GM21825 (cell line): ENCODE results near the gene SBNO2.

ENCODE experiments used
- ATAC-seq: cut with Tn5 transposase; IDR thresholded peaks from one replicate; pipeline ENCODE4 v1.9.1; 2021; ENCODE audit warnings: mild to moderate bottlenecking, moderate library complexity; ENCODE audit not compliant: unreplicated experiment

The SBNO2 gene

DNA sequence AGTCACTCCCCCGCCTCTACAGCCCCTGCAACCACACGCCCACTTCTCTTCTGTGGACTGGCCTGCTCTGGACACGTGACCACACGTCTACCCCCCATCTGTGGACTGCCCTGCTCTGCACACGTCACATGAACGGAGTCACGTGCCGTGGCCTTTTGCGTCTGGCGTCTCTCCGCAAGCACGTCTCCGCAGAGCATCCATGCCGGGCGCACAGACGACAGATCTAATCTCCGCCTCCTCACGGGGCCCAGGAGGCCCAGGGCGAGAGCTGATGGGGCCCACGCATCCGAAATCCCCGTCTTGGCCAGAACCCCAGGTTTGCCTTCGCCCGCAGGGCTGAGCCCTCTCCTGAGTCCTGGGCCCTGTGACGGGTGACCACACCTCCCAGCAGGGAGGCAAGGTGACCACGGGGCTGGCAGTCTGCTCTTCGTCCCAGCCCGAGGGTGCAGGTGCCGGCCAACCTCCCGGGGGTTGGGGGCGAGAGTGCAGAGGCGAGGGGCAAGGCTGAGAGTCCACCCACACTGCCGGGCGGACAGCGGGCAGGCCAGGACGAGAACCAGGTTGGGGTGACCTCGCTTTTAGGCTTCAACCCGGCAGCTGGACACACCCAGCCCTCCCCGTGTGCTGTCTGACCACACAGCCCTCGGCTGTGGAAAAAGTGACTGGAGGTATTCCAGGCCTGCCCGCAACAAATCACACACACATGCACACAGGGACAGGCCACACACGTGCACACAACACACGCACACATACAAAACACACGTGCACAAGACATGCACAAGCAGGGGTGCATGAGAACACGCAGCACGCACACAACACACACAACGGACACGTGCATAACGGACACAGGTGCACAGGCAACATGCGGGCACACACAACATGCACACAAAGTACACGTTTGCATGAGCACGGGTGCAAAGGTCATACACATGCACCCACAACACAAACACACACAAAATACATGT, 3.9 kb downstream of the SBNO2 start:
- ATAC-seq: no peak

DNA sequence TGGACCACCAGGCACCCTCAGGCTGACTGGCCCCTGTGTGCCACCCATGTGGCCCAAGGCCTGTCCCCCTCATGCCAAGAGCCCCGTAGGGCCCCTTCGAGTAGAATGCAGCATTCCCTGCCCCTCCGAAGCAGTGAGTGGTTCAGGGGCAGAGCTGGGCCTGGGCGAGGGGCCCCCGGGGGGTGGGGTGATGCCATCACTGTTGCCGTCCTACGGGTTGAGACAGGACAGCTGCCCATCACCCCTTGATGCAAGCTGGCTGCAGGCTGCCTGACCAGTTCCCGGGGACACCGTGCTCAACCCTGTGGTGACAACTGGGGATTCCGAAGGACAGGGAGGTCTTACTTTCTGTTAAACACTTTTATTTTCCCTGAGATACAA, 4.7 kb downstream of the SBNO2 start:
- ATAC-seq: no peak

DNA sequence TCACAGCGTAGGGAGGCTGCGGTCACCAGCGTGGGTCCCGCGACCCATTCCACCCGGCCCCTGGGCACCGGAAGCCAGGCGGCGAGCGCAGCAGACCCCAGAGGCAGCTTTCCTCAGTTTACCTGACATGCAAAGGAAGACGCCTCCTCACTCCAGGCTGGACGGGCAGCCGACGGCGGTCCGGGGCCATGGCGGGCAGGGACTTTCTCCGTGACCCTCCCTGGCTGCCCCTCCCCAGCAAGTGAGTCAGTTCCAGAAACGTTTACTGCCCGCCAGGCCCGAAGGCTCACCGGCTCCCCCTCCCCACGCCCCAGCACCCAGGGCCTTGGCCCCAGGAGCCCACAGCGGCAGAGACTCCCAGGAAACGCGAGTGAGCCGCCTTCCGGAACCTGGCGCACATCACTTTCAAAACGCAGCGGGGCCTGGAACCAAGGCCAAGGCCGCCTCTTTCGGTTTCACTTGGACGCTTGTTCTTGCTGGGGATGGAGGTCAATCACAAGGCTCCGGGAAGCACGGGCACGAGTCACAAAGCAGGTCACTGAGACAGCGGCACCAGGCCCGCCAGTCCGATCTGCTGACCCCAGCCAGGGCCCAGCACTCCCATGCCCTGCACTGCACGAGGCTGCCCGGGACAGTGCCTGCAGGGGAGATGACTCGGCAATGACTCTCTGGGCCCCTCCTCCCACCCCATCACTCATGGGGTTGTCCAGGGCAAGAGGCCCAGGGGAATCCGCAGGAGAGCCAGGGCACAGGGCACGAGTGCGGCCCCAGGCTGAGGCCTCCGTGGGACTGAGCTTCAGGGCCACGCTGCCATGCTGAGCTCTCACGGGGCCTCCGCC, 5.3 kb downstream of the SBNO2 start:
- no peak for ATAC-seq

DNA sequence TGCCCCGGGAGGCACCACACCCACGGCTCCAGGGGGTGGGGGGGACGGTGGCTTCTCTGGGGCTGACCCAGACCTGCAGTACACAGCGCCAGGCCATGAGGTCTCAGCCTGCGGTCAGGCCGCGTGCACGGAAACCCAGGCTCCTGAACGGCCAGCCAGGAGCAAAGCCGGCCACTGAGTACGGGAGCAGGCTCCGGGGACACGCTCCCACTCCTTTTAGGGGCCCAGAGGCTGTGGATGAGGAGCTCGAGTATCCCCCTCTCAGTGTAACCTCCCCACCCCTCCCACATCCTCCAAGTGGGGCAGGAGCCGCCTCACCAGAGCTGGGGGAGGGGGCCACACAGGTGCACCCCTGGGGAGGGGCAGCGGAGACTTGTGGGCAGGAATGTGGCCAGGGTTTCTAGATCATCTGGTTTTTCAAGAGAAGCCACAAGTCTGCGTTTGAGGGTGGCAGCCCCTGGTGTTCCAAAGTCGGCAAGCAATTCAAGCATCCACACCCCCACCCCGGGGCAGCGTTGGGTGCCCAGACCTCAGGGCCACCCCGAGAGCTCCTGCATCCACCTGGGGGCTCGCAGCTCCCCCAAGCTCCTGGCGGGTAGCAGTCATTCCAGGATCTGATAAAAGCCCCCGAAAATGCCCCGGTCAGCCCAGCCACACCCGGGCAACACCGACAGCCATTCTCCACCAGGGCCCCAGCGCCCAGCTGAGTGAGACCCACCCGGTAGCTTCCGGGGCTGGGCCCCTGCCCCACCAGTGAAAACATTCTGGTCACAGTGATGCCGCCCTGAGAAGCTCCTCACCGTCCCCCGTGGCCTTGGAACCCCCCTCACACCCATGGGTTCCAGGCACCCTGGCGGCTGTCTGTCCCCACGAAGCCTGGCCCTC, 6.1 kb downstream of the SBNO2 start:
- no peak for ATAC-seq

DNA sequence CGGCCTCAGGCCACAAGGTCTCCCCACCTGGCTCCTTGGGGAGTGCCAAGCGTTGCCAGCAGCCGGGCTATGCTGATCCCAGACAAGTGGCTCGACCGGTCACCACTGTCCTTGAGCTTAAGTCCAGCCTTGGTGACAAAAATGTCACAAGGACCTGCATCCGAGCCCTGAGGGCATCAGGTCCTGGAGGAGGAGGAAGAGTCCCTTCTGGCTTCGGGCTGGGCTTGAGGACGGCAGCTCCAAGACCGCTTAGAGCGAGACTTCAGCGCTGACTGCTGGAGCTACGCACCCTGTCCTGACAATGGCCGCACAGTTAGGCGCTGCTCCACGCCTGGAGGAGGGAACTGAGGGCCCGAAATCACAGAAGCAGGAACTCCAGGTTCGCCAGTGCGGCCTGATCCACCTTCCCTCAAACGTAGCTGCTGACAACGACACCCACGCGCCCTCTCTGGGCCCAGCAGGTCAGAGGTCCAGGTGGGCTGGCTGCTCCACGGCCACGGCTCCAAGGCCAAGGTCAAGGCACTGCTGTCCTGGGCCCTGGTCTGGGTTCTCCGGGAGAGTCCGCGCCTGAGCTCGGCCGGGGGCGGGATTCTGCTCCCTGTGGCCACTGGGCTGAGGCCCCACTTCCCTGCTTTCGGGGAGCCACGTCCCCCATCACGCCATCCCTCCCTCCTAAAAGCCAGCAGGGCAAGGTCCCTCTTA, 7.0 kb downstream of the SBNO2 start:
- ATAC-seq: no peak

DNA sequence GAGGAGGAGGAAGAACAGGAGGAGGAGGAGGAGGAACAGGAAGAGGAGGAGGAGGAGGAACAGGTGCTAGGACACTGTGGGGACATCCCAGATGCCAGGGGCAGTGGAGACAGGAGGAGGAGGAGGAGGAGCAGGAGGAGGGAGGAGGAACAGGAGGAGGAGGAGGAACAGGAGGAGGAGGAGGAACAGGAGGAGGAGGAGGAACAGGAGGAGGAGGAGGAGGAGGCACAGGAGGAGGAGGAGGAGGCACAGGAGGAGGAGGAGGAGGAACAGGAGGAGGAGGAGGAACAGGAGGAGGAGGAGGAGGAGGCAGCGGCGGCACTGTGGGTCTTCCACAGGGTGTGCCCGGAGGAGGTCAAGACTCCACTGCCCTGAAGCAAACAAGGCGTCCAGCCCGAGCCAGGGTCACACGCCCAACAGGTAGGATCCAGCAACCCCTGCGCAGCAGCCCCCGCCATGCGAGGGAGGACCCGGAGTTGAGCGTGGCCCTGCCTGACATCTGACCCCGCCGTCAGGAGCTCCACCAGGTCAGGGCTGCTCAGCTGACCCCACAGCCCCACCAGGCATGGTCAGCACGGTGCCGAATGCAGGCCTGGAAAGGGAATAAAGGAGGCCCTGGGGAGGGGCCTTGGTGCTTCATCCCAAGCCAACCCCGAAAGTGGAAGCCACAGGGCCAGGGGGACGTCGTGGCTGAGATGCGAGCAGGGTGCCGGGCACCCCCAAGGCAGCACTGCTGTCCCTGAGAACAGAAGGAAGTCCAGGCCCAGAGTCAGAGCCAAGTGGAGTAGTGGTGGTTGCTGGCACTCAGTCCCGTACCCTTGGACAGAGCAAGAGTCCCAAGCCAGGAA, 9.2 kb downstream of the SBNO2 start:
- ATAC-seq: no peak

DNA sequence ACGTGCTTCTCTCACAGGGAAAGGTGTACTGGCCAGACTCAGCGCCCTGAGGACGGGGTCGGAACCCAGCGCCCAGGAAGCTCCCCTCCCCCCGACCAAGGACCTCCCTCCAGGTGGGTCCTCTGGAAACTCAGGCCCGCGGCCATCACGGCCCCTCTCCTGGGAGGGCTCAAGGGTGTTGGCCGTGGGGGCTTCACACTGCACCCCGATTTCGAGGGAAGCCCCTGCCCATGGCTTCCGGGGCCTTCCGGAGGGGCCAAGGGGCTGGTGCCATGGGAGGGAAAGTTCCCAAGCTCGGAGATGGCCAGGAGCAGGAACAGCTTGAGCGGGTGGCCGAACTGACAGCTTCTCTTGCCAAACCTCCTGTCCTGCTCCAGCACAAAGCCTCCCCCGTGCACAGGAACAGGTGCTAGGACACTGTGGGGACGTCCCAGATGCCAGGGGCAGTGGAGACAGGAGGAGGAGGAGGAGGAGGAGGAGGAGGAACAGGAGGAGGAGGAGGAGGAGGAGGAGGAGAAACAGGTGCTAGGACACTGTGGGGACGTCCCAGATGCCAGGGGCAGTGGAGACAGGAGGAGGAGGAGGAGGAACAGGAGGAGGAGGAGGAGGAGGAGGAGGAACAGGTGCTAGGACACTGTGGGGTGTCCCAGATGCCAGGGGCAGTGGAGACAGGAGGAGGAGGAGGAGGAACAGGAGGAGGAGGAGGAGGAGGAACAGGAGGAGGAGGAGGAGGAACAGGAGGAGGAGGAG, 10.0 kb downstream of the SBNO2 start:
- no peak for ATAC-seq

DNA sequence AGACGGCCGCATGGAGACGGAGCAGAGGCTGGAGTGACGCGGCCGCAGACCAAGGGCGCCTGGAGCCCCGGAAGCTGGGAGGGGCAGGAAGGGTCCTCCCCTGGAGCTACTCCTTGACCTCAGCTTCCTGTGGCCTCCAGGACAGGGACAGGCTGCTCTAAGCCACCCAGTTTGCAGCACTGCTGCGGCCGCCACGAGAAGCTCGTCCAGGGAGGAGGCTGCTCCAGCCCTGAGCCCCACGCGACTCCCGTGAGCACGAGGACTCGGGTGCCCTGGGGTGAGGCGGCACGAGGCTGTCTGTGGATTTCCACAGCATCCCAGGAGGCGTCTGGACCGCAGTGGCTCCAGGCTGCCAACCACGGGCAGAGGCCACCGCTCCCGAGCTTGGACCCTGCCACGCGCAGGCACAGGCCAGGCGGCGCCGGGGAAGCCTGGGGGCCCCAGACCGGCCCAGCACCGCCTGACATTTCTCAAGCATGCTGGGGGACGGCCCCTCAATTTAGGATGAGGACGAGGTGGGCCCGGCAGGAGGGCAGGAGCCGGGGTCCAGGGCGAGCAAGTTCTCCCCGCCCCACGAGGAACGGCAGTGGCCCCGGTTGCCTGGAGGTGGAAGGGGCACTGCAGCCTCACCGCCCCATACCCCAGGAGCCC, 10.7 kb downstream of the SBNO2 start:
- ATAC-seq: no peak

DNA sequence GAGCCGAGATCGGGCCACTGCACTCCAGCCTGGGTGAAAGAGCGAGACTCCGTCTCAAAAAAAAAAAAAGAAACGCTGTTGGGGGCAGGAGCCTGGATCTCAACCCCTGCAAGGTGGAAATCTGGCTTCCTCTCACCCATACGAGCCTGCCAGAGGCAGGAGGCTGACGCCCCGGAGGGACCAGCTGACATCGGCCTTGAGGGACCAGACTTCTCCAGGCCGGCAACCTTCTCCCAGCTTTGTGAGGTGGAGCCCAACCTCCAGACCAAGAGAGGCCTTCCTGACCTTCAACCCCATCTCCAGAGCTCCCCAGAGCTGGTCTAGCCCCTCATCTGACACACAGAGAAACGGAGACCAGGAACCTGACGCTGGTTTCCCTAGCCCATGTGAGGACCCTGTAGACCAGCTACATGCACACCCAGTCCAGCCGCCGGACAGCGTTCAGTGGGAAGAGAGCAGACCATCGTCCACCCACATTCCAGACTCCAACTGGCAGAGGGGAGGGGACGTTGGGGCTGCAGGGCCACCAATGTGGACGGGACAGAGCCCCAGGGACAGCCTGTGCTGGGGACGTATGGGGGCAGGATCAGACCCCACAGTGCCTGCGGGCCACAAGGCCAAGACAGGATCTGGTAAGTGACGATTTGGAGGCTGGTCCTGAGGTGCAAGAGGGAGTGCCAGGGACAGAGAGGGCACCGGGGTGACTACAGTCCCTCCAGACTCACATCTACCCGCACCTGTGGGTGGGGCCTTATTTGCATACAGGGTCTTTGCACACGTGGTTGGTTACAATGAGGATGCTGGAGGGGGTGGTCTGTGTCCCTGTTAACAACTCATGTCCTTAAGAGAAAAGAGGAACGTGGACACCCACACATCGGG, 11.4 kb downstream of the SBNO2 start:
- no peak for ATAC-seq

DNA sequence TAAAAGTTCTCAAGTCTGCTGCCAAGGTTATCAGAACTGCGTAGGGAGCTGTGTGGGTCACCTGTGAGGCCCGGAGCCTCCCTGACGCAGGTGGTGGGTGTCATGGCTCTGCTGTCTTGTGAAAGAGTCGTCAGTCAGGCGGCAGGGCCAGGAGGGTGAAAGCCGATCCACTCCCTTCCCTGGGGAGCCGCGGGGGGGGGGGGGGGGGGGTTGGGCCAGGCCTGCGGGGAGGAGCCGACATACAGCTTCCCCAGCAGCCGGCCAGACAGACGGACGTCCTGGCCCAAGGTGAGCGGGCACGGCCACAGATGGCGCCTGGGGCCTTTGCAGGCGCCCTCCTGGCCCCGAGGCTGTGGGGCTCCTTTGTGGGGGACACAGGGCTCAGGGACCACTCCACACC, 12.4 kb downstream of the SBNO2 start:
- ATAC-seq: no peak

DNA sequence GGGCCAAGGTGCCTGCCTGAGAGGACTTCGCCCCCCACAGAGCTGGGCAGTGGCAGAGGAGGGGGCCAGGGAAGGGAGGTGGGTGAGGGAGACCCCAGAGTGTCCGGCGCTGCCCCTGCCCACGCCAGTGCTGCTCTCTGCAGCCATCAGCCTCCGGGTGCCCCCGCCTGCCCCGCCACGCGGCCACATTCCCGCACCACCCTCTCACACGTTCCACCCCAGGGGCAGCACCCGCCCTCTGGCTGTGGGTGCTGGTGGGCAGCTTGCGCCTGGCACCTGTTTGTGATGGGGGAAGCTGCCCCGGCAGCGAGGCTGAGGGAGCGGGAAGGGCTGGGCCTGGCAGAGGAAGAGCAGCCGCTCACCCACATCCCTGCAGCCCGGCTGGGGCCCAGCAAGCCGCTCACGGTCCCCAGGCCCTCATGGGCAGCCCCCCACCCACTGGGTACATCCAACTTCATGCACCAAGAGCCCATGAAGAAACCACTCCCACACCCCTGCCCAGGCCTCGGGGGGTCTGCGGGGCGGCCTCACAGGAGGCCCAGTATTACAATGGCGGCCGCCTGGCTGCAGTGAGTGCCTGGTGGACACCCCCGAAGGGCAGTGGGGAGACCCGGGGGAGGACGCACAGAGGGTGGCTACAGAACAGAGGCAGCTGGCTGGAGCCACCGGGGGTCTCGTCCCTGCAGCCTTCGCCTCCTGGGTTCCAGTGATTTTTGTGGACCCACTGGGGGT, 14.0 kb downstream of the SBNO2 start:
- ATAC-seq: no peak

DNA sequence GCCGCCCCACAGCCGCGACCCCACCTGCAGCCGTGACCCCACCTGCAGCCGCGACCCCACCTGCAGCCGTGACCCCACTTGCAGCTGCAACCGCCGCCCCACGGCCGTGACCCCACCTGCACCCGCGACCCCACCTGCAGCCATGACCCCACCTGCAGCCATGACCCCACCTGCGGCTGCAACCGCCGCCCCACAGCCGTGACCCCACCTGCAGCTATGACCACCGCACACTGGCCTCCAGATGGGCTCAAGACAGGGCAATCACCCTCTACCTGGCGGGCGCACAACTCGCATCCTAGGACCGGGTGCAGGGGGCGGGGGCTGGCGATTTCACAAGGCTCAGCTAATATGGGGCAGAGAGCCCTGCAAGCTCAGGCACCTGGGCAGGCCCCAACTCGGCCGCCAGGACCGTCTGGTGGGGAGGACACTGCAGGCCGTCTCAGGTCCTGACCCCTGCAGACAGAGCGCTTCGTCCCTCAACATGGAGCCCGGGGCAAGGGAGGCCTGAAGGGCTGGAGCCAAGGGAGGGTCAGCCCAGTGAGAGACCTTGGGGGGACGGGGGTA, 15.1 kb downstream of the SBNO2 start:
- ATAC-seq: no peak

DNA sequence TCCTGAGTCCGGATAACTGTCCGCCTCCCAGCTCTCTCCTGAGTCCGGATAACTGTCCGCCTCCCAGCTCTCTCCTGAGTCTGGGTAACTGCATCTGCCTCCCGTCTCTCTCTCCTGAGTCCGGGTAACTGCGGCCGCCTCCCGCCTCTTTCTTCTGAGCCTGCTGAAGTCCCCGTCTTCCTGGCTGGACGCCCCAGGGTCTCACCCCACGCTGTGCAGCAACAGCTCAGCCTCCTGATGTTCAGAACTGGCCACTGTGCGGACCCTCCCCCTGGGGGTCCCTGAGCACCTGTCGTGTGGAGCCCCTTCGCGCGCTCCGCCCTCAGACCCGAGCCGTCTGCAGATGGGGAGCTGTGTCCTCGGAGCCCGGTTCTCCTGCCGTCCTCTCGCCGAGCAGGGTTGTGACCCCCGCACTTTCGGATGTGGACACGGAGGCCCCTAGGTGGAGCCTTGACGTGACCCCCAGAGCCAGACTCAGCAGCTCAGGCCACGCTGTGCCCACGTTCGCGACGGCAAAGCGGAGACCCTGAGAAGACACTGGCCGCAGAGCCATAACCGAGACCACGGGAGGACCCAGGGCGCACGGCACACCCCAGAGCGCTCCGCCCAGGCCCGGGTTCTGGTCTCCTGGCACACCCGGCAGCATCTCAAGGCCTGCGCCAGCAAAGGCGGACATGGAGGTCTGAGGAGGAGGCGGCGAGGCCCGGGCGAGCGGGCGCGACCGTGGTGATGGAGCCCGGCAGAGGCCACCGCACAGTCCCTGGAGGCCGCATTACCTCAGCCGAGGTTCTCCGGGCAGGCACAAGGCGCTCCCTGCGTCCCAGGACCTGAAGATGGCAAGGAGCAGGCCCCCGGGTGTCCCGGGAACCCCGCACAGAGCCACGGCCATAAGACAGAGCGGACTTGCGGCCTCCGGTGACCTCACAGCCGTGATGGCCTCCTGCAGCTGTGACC, 15.9 kb downstream of the SBNO2 start:
- ATAC-seq: no peak

DNA sequence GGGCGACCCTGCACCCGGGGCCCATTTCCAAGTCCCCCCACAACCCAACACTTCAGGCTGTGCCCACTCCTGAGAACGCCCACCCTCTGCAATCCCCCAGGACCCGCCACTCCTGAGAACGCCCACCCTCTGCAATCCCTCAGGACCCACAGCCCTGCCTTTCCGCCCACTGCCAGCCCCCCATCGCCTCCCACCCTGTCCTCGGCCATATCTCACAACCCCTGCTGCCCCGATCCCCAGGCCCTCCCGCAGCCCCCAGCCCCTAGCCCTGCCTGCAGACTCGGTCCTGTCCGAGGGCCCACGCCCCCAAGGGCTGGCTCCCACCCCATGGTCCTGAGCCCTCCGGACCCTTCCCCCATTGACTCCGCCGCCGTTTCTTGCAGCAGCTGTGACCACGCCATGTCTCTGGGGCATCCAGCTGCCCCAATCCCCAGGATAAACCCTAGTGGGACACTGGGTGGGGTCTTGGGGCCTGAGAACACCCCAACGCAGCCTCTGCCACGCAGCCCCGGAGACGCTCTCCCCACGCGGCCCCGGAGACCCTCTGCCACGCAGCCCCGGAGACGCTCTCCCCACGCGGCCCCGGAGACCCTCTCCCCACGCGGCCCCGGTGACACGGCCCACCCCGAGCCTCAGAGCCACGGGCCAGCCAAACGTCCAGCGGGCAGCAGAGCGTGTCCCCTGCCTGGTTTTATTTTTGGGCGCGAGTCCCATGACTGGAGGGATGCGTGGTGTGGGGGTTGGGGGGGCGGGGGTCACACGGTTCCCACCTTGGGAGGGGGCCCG, 17.0 kb downstream of the SBNO2 start:
- no peak for ATAC-seq
